Measurements from ENCODE around the gene PDE11A.
"Not testable (repeated sequence)": the region's sequence is repeated elsewhere in the genome, so short reads cannot be mapped to it uniquely, and the experiment has no call there.

Gene PDE11A

DNA sequence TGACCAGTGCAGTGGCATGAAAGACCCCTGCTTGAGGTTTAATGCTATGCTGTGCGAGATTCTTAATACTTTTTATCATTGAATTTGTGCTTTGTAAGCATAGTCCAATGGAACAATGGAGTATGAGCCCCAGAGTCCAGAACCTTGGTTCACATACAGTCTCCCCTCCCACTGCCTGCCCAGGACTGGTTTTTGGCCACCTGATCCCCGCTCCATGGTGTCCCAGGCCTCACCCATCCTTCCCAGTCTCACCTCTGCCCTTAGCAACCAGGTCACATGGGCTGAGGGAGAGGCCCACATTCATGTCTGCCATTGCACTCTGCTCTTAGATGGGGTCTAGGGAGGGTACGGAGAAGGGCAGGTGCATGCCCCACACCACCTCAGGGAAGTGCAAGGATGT lies 6.3 kb downstream of the PDE11A start:
- DNase-seq (ENCODE audit: low read depth), result no peak
- TF ChIP-seq CTCF (conservative IDR thresholded peaks at IDR 0.05; ENCODE audit: low read depth, low read length), result no peak
- no peak overlapping the region for H3K4me3 ChIP-seq (ENCODE audit: low read depth, low read length)

GRCh38 chr2:178059681-178060080 lies 12.9 kb downstream of the PDE11A start:
- TF ChIP-seq CTCF (conservative IDR thresholded peaks at IDR 0.05; ENCODE audit: low read depth, low read length), result no peak
- H3K4me3 ChIP-seq (ENCODE audit: low read depth, low read length), result no peak overlapping the region
- DNase-seq (ENCODE audit: low read depth), result no peak

- TF ChIP-seq CTCF (conservative IDR thresholded peaks at IDR 0.05; ENCODE audit: low read depth, low read length), result no peak
- H3K4me3 ChIP-seq (ENCODE audit: low read depth, low read length), result no peak overlapping the region
- DNase-seq (ENCODE audit: low read depth), result no peak
Observed at GRCh38 chr2:178059111-178059510, 13.5 kb downstream of the PDE11A start.

- TF ChIP-seq CTCF (conservative IDR thresholded peaks at IDR 0.05; ENCODE audit: low read depth, low read length), result no peak
- DNase-seq (ENCODE audit: low read depth), result no peak
- no peak overlapping the region for H3K4me3 ChIP-seq (ENCODE audit: low read depth, low read length)
Observed at GRCh38 chr2:178057179-178057680, 15.3 kb downstream of the PDE11A start.

DNA sequence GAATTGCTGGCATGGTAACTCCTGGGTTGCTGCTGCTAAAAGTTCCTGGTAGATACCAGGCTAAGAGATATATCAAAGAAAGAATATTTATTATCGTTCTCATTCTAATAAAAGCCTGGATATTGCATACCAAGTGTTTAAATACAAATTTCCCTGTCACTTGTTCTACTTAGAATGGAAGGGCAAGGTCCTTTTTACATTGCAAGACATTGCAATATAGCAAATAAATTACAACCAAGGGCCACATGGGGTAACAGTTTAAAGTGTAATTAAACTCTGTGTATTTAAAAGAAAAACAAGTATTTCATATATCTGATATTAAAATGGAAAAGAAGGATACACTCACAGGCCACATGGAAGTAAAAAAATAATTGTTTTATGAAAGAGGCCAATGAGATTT lies 16.2 kb downstream of the PDE11A start:
- no peak for DNase-seq (ENCODE audit: low read depth)
- no peak for TF ChIP-seq CTCF (conservative IDR thresholded peaks at IDR 0.05; ENCODE audit: low read depth, low read length)
- H3K4me3 ChIP-seq (ENCODE audit: low read depth, low read length), result no peak overlapping the region

DNA sequence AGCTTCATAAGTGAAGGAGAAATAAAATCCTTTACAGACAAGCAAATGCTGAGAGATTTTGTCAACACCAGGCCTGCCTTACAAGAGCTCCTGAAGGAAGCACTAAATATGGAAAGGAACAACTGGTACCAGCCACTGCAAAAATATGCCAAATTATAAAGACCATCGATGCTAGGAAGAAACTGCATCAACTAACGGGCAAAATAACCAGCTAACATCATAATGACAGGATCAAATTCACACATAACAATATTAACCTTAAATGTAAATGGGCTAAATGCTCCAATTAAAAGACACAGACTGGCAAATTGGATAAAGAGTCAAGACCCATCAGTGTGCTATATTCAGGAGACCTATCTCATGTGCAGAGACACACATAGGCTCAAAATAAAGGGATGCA lies 21.3 kb downstream of the PDE11A start:
- H3K4me3 ChIP-seq (ENCODE audit: low read depth, low read length); DNase-seq (ENCODE audit: low read depth): not testable (repeated sequence)

DNA sequence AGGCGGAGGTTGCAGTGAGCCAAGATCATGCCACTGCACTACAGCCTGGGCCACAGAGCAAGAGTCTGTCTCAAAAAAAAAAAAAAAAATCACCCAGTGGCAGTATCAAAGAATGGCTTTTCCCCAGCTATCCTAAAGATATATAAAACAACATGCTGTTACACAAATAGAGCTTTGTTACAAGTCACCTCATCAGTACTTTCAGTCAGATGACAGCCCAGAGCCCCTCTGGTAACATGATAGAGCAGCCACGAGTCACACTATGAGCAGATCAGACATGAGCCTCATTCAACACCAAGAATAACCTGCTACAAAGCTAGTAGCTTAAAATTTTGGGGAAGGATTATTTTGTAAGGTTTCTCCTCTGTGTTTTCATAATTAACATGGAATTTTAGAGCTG lies 25.2 kb downstream of the PDE11A start:
- DNase-seq (ENCODE audit: low read depth), result no peak
- no peak for TF ChIP-seq CTCF (conservative IDR thresholded peaks at IDR 0.05; ENCODE audit: low read depth, low read length)
- H3K4me3 ChIP-seq (ENCODE audit: low read depth, low read length), result no peak overlapping the region

- TF ChIP-seq CTCF (conservative IDR thresholded peaks at IDR 0.05; ENCODE audit: low read depth, low read length), result no peak
- no peak for DNase-seq (ENCODE audit: low read depth)
- no peak overlapping the region for H3K4me3 ChIP-seq (ENCODE audit: low read depth, low read length)
Observed at GRCh38 chr2:178044836-178045235, 27.7 kb downstream of the PDE11A start.

All from choroid plexus epithelial cell (primary cell).